AG09309 (cell line): ENCODE measurements around the gene MAPK14.

Source experiments
- DNase-seq: peaks from one replicate; pipeline ENCODE4 v3.0.0-alpha.2; 2010; ENCODE audit warnings: low read depth
- H3K4me3 ChIP-seq: 2 replicates; pipeline ENCODE4 v1.5.1; 2011; ENCODE audit warnings: mild to moderate bottlenecking, low read depth, low read length, moderate library complexity; ENCODE audit not compliant: control insufficient read depth
- CTCF ChIP-seq: IDR thresholded peaks from 2 replicates; pipeline ENCODE4 v1.5.1; 2011; ENCODE audit warnings: mild to moderate bottlenecking, low read depth, low read length, inconsistent platforms; ENCODE audit not compliant: insufficient read depth, control insufficient read depth; ENCODE audit errors: missing control alignments

Gene MAPK14

GRCh38 chr6:36072681-36073080 is 45.1 kb downstream of the MAPK14 start:
- no peak overlapping the region for H3K4me3 ChIP-seq
- no peak for TF ChIP-seq CTCF
- DNase-seq = no peak

- no peak for DNase-seq
- no peak overlapping the region for H3K4me3 ChIP-seq
- no peak for TF ChIP-seq CTCF
These were observed 46.0 kb downstream of the MAPK14 start for GRCh38 chr6:36073587-36073986.

- H3K4me3 ChIP-seq = no peak overlapping the region
- no peak for DNase-seq
- TF ChIP-seq CTCF = no peak
These were observed 48.0 kb downstream of the MAPK14 start for GRCh38 chr6:36075656-36076055.

- TF ChIP-seq CTCF = no peak
- no peak overlapping the region for H3K4me3 ChIP-seq
- DNase-seq = no peak
These were observed 48.8 kb downstream of the MAPK14 start for GRCh38 chr6:36076178-36077063.

- H3K4me3 ChIP-seq = no peak overlapping the region
- DNase-seq = no peak
- TF ChIP-seq CTCF = no peak
These were observed 50.6 kb downstream of the MAPK14 start for GRCh38 chr6:36078159-36078558.

GRCh38 chr6:36079601-36080000 is 52.0 kb downstream of the MAPK14 start:
- TF ChIP-seq CTCF = no peak
- no peak overlapping the region for H3K4me3 ChIP-seq
- no peak for DNase-seq
